ENCODE data around the gene SEPTIN8.

SEPTIN8 gene

GRCh38 chr5:132759114-132760048 is 17.7 kb downstream of the SEPTIN8 start:
- TF ChIP-seq POLR2A (IDR thresholded peaks at IDR 0.05; ENCODE audit: low read depth, low read length), result no peak
- FAIRE-seq, result no peak
- no peak for DNase-seq (ENCODE audit: insufficient read length, low spot score)

DNA sequence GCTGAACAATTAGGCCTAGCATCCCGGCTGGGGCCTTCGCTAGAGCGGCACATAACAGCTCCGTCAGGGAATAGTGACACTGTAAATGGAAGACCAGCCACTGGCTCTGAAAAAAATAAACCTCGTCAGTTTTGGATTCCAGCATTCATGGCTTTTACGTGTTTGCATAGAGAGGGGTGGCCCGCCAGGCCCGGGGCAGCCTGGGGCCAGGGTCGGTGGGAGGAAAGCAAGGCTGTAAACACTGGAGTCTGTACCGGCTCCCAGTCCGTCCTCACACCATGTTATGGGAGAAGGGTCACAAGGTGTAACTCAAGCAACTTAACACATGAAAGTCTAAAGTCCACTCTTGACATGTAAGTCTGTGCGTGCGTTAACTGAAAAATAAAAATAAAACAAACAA is 18.6 kb downstream of the SEPTIN8 start:
- no peak for TF ChIP-seq POLR2A (IDR thresholded peaks at IDR 0.05; ENCODE audit: low read depth, low read length)
- FAIRE-seq (no peak), DNase-seq (ENCODE audit: insufficient read length, low spot score) (no peak)

- no peak for TF ChIP-seq POLR2A (IDR thresholded peaks at IDR 0.05; ENCODE audit: low read depth, low read length)
- no peak for DNase-seq (ENCODE audit: insufficient read length, low spot score)
- no peak for FAIRE-seq
These were observed 20.5 kb downstream of the SEPTIN8 start for GRCh38 chr5:132756542-132756941.

- TF ChIP-seq POLR2A (IDR thresholded peaks at IDR 0.05; ENCODE audit: low read depth, low read length), result no peak
- DNase-seq (ENCODE audit: insufficient read length, low spot score), result no peak
- no peak for FAIRE-seq
These were observed 22.1 kb downstream of the SEPTIN8 start for GRCh38 chr5:132754947-132755346.

- FAIRE-seq, result no peak
- no peak for TF ChIP-seq POLR2A (IDR thresholded peaks at IDR 0.05; ENCODE audit: low read depth, low read length)
- DNase-seq (ENCODE audit: insufficient read length, low spot score), result no peak
These were observed 22.9 kb downstream of the SEPTIN8 start for GRCh38 chr5:132754111-132754510.

- no peak for FAIRE-seq
- no peak for DNase-seq (ENCODE audit: insufficient read length, low spot score)
- TF ChIP-seq POLR2A (IDR thresholded peaks at IDR 0.05; ENCODE audit: low read depth, low read length), result no peak
These were observed 23.7 kb downstream of the SEPTIN8 start for GRCh38 chr5:132753135-132753987.

- TF ChIP-seq POLR2A (IDR thresholded peaks at IDR 0.05; ENCODE audit: low read depth, low read length), result no peak
- FAIRE-seq (no peak), DNase-seq (ENCODE audit: insufficient read length, low spot score) (no peak)
These were observed 24.4 kb downstream of the SEPTIN8 start for GRCh38 chr5:132752581-132753125.

- FAIRE-seq, result no peak
- no peak for TF ChIP-seq POLR2A (IDR thresholded peaks at IDR 0.05; ENCODE audit: low read depth, low read length)
- no peak for DNase-seq (ENCODE audit: insufficient read length, low spot score)
These were observed 25.0 kb downstream of the SEPTIN8 start for GRCh38 chr5:132751971-132752580.

DNA sequence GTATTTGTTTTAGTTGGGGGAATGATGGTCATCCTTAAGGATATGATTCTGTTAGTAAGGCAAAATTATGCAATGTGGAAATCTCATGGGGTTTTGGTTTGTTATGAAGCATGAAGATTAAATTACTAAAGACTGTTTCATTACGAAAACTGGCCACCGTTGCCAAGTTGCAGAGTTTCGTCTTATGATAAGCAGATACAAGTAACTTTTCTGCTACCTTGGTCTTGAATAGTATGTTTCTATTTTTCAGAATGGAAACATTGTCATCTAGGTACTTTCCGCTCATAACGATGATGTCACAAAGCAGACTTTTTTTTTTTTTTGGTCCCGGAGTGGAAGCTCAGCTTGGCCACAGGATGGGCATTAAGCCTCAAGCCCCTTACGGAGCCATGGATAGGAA is 25.6 kb downstream of the SEPTIN8 start:
- DNase-seq (ENCODE audit: insufficient read length, low spot score), result no peak
- no peak for FAIRE-seq
- TF ChIP-seq POLR2A (IDR thresholded peaks at IDR 0.05; ENCODE audit: low read depth, low read length), result no peak

GRCh38 chr5:132750471-132751230 is 26.4 kb downstream of the SEPTIN8 start:
- DNase-seq (ENCODE audit: insufficient read length, low spot score), result no peak
- no peak for FAIRE-seq
- TF ChIP-seq POLR2A (IDR thresholded peaks at IDR 0.05; ENCODE audit: low read depth, low read length), result no peak

GRCh38 chr5:132749506-132749905 is 27.5 kb downstream of the SEPTIN8 start:
- no peak for TF ChIP-seq POLR2A (IDR thresholded peaks at IDR 0.05; ENCODE audit: low read depth, low read length)
- FAIRE-seq (no peak), DNase-seq (ENCODE audit: insufficient read length, low spot score) (no peak)

- no peak for TF ChIP-seq POLR2A (IDR thresholded peaks at IDR 0.05; ENCODE audit: low read depth, low read length)
- DNase-seq (ENCODE audit: insufficient read length, low spot score), result no peak
- no peak for FAIRE-seq
These were observed 28.5 kb downstream of the SEPTIN8 start for GRCh38 chr5:132748522-132749000.
